GM11168 (cell line): ENCODE data around the gene SGCG.

Experiments
- in situ Hi-C: fragments of 300-500 bp; cut with MboI; formaldehyde crosslinking; loops from one replicate; pipeline ENCODE4 v1.12.0; 2022; ENCODE audit warnings: low sequenced_read_pairs; ENCODE audit not compliant: unreplicated experiment

The SGCG gene

DNA sequence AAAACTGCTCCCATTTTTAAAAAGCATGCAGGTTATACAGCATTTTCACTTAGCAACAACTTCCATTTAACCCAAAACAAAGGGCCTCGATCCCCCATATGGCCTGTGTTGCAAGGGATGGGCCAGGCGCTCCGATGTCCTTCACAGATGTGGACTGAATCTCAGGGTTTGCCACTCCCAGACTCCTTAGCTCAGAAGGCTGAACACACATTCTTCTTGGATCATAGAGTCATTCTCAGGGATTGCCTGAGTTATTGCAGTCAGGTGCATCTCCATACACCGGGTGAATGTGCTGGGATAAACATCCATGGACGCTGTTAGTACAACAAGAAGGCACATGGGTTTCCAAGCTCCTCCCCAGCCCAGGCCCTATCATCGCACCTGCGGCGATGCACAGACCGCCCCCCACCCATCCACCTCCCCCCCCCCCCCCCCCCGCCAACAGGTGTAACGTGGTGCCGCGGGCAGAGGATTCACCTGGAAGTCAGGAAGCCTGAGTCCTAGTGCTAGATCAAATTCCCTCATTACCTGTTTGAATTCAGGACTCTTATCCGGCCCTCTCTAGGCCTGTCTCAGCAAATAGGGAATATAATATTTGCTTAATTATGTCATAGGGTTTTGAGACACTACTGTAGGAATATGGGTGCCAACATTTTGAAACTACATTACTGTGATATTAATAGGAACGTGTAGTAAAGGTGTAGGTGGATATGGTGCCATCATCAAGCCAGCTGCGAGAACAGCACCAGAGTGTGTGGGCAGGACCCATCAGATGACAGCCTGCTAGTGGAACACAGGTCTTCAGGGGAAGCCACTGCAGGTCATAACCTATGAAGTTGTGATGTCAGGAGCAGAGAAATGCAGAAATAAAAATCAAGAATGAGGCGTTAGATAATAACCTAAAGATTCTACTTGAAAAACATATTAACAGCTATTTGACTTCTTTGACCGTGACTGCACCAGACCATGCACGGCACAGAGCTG is 141.9 kb downstream of the SGCG start:
- in situ Hi-C loops: no loop called here

DNA sequence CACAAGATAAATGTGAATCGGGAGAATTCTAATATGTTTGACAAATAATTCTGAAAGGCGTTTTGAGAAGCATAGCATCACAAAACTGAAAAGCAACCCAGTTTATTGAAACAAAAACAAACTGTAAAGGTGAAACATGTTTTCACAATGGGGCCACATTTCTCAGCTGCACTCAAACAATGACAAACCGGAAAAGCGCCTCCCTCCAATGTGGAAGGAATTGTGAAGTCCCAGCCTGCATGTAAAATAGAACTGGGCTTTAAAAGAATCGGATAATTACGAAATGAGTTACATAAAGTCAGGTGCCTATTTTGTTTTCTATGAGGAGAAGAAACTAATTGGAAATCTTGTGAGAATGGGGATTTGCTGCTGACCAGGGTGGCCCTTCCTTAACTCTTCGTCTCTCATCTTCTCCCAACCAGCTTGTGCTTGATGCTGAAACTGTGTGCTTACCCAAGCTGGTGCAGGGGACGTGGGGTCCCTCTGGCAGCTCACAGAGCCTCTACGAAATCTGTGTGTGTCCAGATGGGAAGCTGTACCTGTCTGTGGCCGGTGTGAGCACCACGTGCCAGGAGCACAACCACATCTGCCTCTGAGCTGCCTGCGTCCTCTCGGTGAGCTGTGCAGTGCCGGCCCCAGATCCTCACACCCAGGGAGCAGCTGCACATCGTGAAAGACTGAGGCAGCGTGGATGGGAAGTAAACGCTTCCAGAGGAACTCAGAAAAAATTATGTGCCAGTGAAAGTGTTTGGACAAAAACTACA is 143.3 kb downstream of the SGCG start:
- in situ Hi-C loops: no loop called here

DNA sequence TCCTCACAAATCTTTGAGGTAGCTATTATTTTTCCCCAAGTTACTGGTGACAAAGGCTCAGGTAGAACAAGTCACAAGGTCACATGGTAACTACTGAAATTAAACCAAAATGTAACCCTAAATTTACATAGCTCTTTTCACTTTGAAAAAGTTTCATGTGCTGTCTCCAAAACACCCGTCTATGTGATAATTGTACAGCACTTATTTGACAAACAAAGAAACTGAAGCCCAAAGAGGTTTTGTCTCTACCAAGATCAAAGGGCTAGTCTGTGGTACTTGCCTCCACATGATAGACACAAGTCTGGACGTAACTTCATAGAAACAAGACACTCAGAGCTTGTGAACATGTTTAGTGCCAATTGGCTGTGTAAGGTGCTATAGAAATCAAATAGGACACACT is 144.4 kb downstream of the SGCG start:
- in situ Hi-C loops: no loop called here

DNA sequence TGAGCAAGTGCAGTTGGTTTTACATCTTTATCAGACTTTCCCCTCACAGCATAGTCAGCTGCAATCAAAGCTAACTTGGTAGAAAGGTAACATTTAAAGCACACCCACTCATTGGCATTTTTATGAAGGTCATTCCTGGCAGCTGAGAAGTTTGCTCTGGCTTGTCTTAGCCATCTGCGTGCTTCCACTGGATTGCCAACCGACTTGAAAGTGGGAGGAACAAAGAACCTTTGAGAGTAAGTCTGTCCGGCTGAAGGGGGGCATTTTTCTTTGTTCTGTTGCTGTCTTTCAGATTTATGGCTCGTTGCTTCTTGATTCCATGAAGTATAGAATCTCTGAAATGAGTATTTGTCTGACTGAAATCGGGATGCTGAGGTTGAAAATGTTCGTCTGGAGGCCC is 149.6 kb downstream of the SGCG start:
- in situ Hi-C loops: no loop called here

DNA sequence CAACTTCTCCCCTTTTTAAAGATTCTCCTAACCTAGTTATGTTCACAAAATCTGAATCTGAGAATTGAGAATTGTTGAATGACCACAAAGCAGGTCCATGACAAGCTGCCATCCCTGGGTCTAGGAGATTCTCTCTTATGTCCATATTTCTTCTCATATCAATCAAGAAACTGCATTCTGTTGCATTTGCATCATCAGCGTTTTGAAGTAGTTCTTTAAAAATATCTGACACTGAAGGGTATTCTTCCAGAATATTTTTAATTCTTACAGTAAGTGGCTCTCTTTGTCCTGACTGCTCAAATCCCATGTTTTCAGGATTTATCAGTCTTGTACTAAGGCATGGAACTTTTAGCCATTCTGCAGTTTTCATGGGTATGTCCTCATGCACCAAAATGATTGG is 158.4 kb downstream of the SGCG start:
- in situ Hi-C loops: no loop called here

DNA sequence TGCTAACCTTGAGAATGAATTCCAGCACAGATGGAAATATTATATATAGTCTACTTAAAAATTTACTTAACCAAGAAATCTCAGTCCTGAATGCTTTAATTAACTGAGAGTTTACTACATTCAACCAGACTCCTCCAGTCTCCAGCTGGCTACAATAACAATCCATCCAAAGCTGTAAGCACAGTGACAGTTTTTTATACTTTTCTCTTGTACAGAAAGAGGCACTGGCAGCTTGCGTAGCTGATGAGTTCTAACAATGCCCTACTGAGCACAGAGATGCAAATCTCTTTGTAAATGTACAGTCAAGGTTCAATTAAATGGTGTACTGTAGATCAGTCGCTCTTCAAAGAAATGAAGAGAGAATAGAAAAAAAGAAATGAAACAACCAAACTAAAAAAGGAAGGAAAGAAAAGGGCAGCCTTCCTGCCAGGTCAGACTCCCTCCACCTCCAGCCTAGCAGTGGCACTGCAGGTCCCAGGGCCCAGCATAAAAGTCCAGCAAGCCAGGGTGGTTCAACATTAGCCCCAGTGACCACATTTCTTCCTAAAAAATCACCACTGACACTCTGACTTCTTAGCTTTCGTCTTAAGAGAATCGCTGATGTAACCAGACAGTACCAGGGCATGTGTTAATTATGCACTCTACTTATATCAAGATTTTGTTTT is 164.3 kb downstream of the SGCG start:
- in situ Hi-C loops: no loop called here

DNA sequence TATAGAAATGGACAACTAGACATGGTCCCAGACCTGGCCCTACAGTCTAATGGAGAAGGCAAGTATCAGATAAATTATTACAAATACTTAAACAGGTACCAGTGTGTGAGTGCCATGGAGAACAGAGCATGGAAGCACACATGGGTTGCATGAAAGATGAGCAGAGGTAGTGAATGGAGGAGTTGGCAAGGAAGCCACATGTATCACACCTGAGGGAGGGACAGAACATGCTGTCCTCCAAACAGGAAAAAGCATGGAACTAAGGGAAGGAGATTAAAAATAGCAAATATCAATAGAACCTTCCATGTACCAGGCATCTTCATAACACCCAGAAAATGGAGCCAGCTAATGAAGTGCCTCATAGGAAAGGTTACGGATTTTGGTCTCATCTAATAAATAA is 166.8 kb downstream of the SGCG start:
- in situ Hi-C loops: no loop called here

DNA sequence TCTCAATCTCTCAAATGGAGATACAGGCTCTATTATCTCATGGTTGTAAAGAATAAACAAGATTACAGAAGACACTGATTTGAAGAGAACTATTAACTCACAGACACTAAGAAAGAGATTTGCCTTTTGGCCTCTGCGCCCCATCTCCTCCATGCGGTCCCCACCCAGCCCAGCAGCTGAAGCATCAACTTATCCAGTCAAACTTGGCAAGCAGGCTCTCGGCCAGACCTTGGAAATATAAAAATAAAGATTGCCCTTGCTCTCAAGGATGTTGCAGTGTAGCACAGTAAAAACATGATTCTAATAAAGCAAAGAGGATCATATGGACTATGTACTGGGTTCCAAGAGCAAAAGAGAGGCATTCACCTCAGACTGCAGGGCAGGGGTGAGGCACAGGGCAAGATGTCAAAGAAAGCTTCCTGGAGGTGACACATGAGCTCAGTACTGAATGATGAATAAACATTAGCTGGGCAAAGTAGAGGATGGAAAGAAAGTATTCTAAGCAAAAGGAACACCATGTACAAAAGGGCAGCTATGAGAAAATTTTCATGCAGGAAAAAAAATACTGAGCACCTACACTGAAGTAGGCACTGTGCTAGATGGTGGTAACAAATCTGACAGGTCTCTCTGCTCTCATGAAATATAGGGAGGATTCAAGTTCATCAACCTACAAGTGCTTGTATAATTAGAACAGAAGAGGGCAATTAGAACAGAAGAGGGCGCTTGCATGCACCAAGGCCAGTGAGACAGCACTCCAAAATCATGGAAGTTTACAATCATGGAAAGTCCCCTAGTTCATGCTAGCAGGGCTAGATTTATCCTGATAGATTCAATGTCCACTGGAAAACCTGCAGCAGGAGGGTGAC is 167.7 kb downstream of the SGCG start:
- in situ Hi-C loops: no loop called here

DNA sequence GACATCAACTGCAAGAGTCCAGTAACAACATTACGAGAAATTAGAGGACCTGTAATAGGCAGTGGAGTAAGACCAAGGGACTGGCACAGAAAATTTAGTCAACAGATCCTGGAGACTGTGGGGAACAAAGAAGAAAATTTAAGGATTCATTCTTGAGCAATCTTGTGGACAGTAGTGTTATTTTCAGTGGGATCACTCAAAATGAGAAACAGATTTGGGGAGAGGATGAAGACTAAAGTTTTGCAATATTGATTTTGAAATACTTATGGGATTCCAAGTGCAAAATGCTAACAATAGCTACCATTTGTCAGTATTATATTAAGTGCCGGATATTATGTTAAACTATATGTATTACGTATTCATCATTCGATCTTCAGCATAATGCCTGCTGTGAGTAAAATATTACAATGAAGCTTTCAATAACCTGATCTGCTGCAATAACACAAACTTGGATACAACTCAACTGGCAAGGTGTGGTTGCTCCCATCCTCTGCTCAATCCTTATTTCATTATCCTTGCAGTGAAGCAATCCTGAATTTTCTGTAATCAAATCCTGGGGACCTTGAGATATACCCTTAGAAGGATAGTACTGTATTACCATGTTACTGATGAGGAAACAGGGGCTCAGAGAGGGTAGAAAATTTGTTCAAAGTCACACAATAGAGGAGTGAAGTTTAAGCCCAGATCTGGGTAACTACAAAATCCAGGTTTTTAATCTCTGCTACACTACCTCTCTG is 168.6 kb downstream of the SGCG start:
- in situ Hi-C loops: no loop called here

DNA sequence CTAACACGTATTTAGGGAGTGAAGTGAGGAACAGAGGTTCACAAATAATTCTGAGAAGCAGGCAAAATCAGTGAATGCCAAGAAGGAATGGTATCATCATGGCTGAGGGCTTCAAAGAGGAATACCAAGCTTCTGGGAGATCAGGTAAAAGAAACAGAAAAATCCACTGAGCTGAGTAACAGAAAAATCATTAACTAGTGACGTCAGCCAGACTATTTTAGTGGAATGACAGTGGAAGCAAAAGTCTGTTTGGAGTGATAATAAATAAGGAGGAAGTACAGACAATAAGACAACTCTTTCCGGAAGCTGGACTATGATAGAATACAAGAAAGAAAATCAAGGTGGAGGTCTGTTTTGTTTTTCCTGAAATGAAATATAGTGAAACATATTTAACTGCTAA is 169.2 kb downstream of the SGCG start:
- in situ Hi-C loops: no loop called here

DNA sequence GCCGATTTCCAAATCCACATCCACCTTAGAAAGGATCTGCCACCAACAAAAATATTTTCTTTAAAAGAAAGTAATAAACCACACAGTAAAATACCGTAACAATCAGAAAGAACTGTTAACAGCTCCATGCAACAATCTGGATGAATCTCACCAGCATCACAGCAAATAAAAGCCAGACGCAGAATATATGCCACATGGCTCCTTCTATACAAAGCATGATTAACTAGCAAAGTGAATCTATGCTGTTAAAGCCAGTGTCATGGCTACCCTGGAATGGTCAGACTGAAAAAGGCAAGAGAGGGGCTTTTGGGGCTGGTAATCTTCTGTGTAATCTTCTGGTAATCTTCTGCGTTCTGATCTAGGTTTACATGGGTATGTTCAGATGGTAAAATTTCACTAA is 171.4 kb downstream of the SGCG start:
- in situ Hi-C loops: no loop called here

DNA sequence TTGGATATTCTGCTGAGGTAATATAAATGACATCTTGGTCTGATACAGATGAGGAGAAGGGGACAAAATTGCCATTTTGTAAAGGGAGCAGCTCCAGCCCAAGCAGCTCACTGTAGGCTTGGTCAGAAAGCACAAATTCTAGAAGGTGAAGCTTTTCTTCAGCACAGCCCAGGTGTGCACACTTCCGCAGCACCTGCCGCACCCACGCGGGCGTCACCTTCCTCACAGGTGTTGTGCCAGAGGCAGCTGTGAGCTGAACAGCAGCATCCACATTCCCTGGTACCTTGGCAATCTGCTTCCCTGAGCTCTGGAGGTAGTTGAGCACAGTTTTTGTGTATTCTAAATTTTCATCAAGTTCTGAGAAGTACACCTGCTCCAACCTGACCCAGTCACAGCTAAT is 173.7 kb downstream of the SGCG start:
- in situ Hi-C loops: no loop called here

DNA sequence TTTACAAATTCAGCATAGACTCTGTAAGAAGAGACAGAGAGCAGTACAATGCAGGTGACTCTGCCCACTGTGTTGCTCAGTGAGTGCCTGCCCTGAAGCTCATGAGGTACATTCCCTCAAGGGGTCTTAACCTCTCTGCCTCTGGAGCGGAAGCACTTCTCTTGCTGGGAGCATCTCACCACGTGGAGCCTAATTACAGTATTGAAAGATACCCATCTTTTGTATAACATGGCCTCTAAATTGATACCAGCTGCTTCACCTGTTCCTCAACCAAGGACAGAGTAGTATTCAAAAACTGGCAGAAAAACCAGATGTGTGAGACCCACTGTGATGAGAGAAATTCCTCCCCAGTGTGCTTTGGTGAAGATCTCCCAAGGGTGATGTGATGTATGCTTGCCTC is 175.6 kb downstream of the SGCG start:
- in situ Hi-C loops: no loop called here

DNA sequence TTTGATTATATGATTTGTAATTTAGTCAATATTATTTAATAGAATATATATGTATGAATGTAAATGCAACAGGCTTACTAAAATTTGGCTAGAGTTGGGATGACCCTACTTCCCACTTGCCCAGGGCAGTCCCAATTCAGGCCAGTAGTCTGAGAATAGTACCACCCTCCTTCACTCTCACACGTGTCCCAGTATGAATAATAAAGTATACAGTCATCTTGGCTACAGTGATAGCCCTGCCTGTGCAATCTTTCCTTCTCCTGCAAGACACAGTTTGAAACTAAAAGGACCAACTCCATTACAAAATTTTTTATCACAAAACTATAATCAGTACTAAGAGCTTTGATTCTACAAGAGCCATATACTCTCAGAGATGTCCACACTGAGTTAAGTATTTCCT is 176.6 kb downstream of the SGCG start:
- in situ Hi-C loops: no loop called here

DNA sequence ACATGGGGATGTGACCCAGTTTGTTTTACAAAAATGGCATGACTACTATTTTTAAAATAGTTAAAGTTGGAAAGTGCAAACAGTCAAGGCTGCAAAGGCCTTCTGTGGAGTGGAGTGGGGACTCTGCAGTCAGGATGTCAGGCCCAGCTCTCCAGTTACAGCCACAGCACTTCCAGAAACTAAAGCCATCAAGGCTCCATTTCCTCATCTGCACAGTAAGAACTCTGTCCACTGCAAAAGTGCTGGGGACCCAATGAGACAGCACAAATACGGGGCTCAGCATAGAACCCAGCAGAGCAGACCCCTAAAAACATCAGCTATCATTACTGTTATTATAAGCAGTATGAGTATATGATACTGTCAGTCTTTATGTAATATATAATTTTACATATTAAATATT is 179.1 kb downstream of the SGCG start:
- in situ Hi-C loops: no loop called here

DNA sequence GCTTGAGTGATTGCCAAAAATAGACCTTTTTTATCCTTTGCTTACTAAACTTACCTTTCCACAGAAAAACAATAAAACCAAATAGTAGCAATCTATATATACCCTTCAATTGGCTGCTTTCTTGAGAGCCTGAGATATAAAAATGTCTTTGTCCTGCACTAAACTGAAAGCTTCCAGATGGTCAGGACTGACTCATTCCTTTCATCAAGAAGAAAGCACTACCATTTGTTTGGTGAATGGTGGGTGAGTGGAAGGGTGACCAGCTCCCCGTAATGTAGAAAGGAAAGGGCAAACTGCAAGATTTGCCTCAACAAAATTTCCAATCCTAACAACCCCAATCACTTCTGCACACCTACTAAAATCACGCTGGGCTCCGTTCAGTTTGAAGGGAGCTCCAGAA is 184.9 kb downstream of the SGCG start:
- in situ Hi-C loops: no loop called here

DNA sequence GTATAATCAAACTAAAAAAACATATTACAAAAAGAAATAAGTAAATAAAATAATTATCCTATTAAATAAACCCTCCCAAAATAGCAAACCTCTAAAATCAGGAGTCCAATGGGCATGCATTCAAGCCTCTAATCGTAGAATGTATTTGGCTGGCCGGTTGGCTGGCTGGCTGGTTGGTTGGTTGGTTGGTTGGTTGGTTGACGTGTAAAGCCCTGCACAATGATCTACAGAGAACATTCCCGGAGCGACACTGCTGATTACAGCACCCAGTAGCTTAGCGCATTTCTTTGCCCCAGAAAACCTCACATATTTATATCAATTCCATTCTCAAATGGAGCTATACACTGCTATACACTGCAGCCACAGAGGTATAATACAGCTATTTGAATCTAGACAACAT is 187.1 kb downstream of the SGCG start:
- in situ Hi-C loops: no loop called here

DNA sequence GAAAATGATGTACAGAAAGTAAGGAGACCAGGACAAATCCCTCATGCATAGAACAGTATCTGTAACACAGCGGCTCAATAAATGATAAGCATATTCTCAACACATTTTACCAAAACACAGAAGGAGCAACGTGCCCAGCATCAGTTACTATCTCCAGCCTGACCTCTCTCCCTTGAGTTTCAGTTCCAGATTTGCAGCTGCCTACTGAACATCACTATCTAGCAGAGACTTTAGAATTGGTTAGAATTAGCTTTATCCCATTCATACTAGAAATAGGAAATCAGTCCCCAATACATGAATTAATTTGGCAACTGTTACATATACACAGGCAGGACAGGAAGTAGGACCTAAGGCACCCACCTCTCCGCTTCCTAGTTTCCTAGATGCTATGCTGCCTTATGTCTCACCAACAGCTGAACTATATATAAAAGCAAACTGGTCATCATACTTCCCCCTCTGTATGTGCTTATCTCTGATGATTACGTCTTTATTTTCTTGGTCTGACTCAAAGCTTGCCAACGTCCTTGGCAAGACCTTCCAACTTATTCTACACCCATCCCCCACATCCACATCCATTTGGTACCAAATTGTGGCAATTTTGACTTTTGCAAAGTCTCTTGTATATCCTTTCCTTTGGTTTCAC is 191.6 kb downstream of the SGCG start:
- in situ Hi-C loops: no loop called here
